HUDEP-2 (cell line): ENCODE results near the gene CLEC9A.
"Not testable (repeated sequence)": the region's sequence is repeated elsewhere in the genome, so short reads cannot be mapped to it uniquely, and the experiment has no call there.

Experiments
- DNase-seq, 76 experiments: peaks; one replicate each; lab custom pipeline; 2025; ENCODE audit not compliant: unreplicated experiment in 76 of 76; lab: John Stamatoyannopoulos, UW

CLEC9A gene

GRCh38 chr12:10030446-10030845 lies at the start of gene CLEC9A:
TSS of gene CLEC9A (plus strand) at chr12:10030682. CDS start at chr12:10052688, 22,006 bp downstream.
- no peak for DNase-seq

GRCh38 chr12:9991876-9992275 lies 38.6 kb upstream of the CLEC9A start:
- no peak for DNase-seq

GRCh38 chr12:9992296-9992695 lies 38.2 kb upstream of the CLEC9A start:
- no peak for DNase-seq

GRCh38 chr12:9999016-9999415 lies 31.5 kb upstream of the CLEC9A start, which contains the start of gene CLEC1B:
TSS of gene CLEC1B (minus strand) at chr12:9999121. CDS start at chr12:9999100, 21 bp downstream.
- no peak for DNase-seq

GRCh38 chr12:10001171-10001776 lies 29.2 kb upstream of the CLEC9A start:
- DNase-seq: peak in 1 of 76 experiments; percentile 2

- no peak for DNase-seq
These were observed 17.7 kb upstream of the CLEC9A start for GRCh38 chr12:10012630-10013330.

- DNase-seq: no peak
These were observed 15.0 kb upstream of the CLEC9A start for GRCh38 chr12:10015450-10015849.

GRCh38 chr12:10016881-10017280 lies 13.6 kb upstream of the CLEC9A start:
- DNase-seq: no peak

GRCh38 chr12:10018386-10018785 lies 12.1 kb upstream of the CLEC9A start:
- DNase-seq: no peak

GRCh38 chr12:10021342-10021741 lies 9.1 kb upstream of the CLEC9A start:
- DNase-seq: no peak

- DNase-seq: no peak
These were observed 5.2 kb upstream of the CLEC9A start for GRCh38 chr12:10025236-10025635.

- not testable (repeated sequence) for DNase-seq
These were observed 3.8 kb upstream of the CLEC9A start for GRCh38 chr12:10026666-10027065.

GRCh38 chr12:10027311-10027710 lies 3.2 kb upstream of the CLEC9A start:
- DNase-seq: no peak

- DNase-seq: no peak
These were observed 2.8 kb upstream of the CLEC9A start for GRCh38 chr12:10027721-10028120.

GRCh38 chr12:10031321-10031720 lies 839 bp downstream of the CLEC9A start:
- no peak for DNase-seq

GRCh38 chr12:10031771-10032175 lies 1.3 kb downstream of the CLEC9A start:
- no peak for DNase-seq

- no peak for DNase-seq
These were observed 3.5 kb downstream of the CLEC9A start for GRCh38 chr12:10033783-10034545.

- DNase-seq: no peak
These were observed 11.7 kb downstream of the CLEC9A start for GRCh38 chr12:10042167-10042566.

- no peak for DNase-seq
These were observed 18.0 kb downstream of the CLEC9A start for GRCh38 chr12:10048526-10048925.

- DNase-seq: no peak
These were observed 21.9 kb downstream of the CLEC9A start for GRCh38 chr12:10052193-10052913.

GRCh38 chr12:10058387-10058786 lies 27.9 kb downstream of the CLEC9A start:
- DNase-seq: no peak
